G401 (cell line): ENCODE data around the gene NDUFB6. TPM values are rescaled to one million over a fixed set of nuclear protein-coding genes. Genes with fewer than 3 reads are reported as not detected.
A peak's percentile ranks its signal among the peaks of the same experiment; 100 is the strongest.
"Not testable (repeated sequence)": the region's sequence is repeated elsewhere in the genome, so short reads cannot be mapped to it uniquely, and the experiment has no call there.

Source experiments
- DNase-seq: peaks from one replicate; pipeline ENCODE4 v3.0.0-alpha.2; 2015; ENCODE audit warnings: low spot score
- in situ Hi-C: cut with HindIII; loops from 2 replicates; pipeline ENCODE4 v1.10.0; 2016; ENCODE audit warnings: low sequenced_read_pairs, mixed read lengths
- total RNA-seq: library from RNA; depleted of rRNA; stranded (reverse); fragments of >200 nt; shearing (Covaris generic); gene quantifications from 2 replicates; pipeline ENCODE4 v1.2.3, GENCODE V29; 2014; rRNA removed

The NDUFB6 gene
- 124 and 133 TPM in 2 replicates for total RNA-seq

DNA sequence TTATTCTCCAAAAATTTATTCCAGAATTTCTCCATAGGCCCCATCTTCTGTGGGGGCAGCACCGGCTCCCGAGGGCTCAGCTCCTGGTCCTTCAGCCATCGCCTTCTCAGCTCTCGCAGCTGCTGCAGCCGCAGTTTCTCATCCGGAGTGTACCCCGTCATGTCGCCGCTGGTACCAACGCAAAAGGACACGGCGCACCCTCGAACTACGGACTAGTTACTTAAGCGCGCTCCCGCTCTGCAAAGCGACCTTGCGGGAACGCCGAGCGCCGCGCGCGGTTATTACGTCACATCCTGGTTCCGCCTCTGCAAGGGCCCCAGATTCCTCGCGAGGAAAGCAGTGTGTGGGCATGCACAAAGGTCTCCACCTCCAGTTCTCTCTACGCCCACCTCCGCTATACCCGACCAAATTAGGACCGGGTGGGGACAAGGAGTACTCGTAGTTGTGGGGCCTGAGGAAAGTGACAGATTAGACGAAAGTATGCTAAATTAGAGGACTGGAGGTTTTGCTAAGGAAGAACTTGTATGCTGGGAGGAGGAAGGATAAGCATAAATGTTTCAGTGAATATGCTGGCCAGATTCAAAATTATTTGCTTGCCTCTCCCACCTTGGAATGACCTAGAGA lies at the start of gene NDUFB6:
Gene NDUFB6, minus strand, starts transcription at position 260 of the 624 bp plus-strand sequence. Its CDS starts 99 bp downstream, at position 161.
- peak; percentile 94 for DNase-seq
- in situ Hi-C loops, result no loop called here

GRCh38 chr9:32618261-32618660 lies 45.3 kb upstream of the NDUFB6 start:
- DNase-seq, result no peak
- in situ Hi-C loops, result no loop called here

DNA sequence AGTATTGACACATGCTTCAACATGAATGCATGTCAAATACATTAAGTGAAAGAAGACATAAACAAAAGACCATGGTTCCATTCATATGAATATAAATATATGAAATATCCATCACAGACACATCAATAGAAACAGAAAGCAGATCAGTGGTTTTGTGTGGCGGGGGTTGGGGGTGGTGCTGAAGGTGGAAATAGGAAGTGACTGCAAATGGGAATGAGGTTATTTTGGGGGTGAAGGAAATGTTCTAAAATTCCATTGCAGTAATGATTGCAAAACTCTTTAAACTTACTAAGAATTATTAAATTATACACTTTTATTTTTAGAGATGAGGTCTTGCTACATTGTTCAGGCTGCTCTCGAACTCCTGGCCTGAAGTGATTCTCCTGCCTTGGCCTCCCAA lies 33.9 kb upstream of the NDUFB6 start:
- DNase-seq, result no peak
- in situ Hi-C loops, result no loop called here

DNA sequence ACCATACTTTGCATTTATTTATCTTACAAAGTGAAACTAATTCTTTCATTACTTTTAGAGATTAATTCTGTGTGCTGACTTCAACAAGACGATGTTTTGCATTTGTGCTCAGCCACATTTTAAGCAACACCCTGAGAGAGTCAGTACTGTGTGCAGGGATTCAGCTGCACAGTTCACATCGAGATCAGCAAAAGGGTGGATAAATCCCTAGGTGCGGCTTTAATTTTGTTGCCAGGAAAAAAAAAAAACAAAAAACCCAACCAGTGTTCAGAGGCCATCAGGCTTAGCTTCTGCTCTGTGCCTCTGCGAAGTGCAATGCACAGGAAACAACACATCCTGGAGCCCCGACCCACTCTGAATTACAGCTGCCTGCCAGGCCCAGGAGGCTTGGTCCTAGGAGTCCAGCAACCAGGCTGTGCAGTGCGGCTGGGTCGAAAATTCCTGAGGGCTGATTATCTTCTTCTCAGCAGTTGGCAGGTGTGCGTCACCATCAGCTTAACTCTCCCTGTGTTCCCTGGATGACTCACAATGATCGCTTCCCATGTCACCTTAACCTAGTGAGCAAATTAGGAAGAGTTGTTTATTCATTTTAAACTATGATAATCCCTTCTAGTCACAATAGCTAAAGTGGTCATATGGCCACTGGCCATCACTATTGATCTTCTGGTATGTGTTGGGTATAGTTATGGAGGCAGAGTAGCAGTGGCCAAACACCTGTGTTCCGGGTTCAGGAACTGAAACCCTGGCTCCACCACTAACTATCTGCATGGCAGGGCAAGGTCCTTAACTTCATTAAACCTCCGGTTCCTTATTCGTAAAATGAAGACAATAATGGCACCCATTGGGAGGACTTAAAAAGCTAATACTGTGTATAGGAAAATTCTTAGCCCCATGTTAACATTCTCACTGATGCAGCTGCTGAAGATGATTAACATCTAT lies 31.2 kb upstream of the NDUFB6 start:
- no peak for DNase-seq

GRCh38 chr9:32599021-32599420 lies 26.1 kb upstream of the NDUFB6 start:
- in situ Hi-C loops, DNase-seq: not testable (repeated sequence)

More for the DNA sequence above, 31.2 kb upstream of the NDUFB6 start:
- in situ Hi-C loops, result no loop called here

- no peak for DNase-seq
- in situ Hi-C loops, result no loop called here
These were observed 24.0 kb upstream of the NDUFB6 start for GRCh38 chr9:32596936-32597335.

GRCh38 chr9:32596096-32596865 lies 23.3 kb upstream of the NDUFB6 start:
- in situ Hi-C loops, result no loop called here

DNA sequence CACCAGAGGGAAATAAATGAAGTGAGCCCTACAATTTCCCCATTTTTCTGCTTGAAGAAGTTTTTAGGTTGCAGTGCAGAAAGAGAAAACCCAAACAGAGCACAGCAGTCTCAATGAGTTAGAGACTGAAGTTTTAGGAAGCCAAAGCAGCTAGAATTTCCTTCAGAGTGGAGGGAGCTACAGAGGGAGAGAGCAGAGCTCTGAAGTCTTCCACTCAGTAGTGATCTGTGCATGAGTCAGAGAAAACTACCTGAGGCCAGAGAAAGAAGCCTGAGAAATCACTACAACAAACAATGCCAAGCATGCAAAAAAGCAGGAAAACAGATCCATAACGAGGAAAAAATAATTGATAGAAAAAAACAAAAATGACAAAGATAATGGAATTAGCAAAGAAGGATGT lies 17.9 kb upstream of the NDUFB6 start:
- in situ Hi-C loops, result no loop called here
- no peak for DNase-seq

More at GRCh38 chr9:32596096-32596865, 23.3 kb upstream of the NDUFB6 start:
- no peak for DNase-seq

GRCh38 chr9:32590476-32590875 lies 17.5 kb upstream of the NDUFB6 start:
- no peak for DNase-seq
- in situ Hi-C loops, result no loop called here

GRCh38 chr9:32589083-32589723 lies 16.2 kb upstream of the NDUFB6 start:
- in situ Hi-C loops, result no loop called here
- peak; percentile 35 for DNase-seq

DNA sequence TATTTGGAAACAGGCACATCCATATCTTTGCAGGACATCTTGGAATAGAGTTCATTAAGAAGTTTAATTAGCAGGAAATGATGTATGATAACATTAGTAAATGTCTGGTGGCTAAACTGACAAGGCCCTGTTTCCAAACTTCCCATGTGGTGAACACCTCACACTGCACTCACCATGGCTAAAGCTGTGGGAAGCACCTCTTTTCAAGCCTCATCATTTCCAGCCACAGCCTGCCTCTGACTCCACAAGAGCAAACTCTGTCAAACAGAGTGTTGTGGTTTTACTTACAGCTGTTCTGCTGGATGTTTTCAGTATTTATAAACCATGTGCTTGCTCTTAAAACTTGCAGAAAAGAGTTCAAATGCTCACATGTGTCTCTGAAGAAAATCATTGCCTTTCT lies 14.9 kb upstream of the NDUFB6 start:
- in situ Hi-C loops, result no loop called here
- DNase-seq, result no peak

- in situ Hi-C loops, result no loop called here
- DNase-seq, result no peak
These were observed 11.8 kb upstream of the NDUFB6 start for GRCh38 chr9:32584784-32585183.

GRCh38 chr9:32581512-32582143 lies 8.7 kb upstream of the NDUFB6 start:
- in situ Hi-C loops, result no loop called here
- peak; percentile 70 for DNase-seq

DNA sequence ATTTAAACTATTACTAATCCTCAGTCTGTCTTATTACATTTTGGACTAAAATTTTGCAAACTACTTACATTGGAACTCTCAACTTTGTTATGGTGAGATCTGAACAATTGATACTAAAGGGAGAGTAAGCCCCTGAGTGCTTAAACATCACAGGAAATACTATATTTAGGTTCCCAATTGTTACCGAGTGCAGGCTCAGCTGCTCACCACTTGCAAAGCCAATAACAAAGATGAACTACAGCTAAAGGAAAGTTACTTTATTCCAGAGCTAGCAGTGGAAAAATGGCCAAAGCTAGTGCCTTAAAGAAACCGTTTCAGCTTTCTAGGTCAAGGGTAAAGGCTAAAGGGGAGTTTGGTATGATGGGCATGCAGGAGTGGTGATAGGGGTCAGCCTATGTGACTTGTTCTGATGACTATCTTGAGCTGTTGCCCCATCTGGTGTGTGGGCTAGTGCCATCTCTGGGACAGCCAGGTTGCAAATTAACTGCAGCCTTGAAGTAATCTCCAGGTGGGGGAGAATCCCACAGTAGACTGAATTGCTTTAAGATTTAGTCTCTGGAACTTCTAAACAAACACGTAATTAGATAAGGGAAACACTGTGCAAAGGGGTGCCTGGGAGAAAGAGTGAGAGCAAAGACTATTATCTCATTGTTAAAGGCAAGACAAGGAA lies 7.8 kb upstream of the NDUFB6 start:
- no peak for DNase-seq
- in situ Hi-C loops, result no loop called here

DNA sequence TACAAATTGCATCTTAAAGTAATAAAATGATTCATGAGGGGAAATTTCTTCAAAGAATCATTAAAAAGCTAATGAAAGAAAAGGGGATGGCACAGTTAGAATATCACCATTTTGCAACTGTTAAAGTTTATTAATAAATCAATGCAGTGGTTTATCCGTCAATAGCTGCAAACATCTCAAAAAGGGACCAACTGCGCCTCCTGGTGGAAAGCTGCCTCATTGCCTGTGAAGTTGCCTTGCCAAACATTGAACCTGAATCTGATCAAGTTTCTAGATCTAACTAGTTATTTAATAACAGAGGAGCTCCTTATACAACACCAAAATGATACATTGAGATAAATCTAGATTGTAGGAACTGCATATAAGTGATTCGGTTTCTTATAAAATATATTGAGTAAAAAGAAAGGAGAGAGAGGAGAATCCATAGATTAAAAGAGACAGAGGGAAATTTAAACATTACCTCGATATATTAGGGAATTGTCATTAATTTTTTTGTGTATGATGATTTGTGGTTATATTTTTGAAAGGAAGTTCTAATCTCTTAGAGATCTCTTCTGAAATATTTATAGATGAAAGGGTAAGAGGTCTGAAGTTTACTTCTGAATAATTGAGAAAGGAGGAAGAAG lies 6.9 kb upstream of the NDUFB6 start:
- in situ Hi-C loops, result no loop called here
- peak; percentile 58 for DNase-seq

DNA sequence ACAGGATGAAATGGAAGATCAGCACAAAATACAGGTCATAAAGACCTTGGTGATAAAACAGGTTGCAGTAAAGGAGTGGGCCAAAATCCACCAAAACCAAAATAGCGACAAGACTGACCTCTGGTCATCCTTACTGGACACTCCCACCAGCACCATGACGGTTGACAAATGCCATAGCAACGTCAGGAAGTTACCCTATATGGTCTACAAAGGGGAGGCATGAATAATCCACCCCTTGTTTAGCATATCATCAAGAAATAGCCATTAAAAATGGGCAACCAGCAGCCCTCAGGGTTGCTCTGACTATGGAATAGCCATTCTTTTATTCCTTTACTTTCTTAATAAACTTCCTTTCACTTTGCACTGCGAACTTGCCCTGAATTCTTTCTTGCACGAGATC lies 6.0 kb upstream of the NDUFB6 start:
- no peak for DNase-seq
- in situ Hi-C loops, result no loop called here

DNA sequence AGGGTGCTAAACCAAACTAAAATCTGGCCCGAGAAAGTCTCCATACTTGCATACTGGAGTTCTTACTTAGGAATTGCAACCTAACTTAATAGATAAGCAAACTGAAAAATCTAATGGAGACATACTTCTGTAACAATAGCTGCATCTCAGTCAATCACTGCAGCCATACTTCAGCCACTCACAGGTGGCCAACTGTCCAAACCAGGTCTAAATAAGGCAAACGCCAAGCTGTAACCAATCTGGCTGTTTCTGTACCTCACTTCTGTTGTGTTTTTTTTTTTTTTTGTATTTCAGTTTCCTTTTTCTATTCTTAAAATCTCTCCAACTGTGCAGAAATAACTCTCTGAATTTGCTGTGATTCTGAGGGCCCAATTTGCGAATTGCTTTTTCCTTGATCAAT lies 4.4 kb upstream of the NDUFB6 start:
- in situ Hi-C loops, result no loop called here
- DNase-seq, result no peak

DNA sequence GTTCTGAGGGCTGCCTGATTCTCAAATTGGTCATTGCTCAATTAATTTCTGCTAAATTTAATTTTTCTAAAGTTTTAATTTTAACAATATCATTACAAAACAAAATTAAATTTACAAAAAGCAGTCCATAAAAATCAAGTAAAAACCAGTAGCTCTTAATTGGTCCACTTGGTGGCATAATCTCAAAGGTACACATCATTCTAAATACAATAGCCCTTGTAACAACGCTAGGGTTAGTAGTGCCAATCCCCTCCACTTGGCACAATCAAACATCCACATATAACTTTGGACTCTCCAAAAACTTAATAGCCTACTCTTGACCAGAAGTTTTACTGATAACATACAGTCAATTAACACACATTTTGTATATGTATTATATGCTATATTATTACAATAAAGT lies 1.9 kb upstream of the NDUFB6 start:
- no peak for DNase-seq
- in situ Hi-C loops, result no loop called here
